HG03025 (cell line): ENCODE data around the gene IRX6.

Experiments used
- ATAC-seq: cut with Tn5 transposase; IDR thresholded peaks from one replicate; pipeline ENCODE4 v1.9.1; 2021; ENCODE audit warnings: mild to moderate bottlenecking, moderate library complexity; ENCODE audit not compliant: unreplicated experiment, low FRiP score

The IRX6 gene

DNA sequence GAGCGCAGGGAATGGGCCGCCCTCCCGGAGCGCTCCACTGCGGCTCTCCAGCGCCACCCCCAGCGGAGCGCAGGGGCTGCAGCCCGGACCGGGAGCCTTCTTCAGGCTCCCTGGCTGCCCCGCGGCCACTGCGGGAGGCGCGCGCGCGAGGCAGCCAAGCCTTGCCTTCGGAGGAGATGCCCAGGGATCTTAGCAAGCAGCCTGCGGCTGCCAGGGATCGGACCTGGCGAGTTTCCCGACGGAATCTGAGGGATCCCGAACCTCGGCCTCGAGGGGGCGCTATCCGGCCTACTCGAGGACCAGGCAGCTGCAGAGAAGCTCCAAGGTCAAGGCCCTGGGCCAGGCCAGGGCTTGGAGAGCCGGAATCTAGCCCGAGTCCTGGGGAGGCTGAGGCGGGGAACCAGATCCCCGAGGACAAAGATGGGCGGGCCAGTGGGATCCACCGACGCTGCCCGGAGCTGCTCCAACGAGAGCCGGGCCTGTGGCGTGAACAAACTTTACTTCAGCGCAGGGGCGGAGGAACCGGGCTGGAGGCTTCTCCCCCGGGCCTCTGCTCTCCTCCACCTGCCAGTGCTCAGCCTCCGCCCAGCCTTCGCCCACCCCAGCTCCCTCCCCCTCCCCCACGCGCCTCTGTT is at the start of gene IRX6:
TSS of gene IRX6 (plus strand) at position 567 of the 635 bp plus-strand sequence. CDS start 889 bp downstream, outside the sequence.
- ATAC-seq = no peak

DNA sequence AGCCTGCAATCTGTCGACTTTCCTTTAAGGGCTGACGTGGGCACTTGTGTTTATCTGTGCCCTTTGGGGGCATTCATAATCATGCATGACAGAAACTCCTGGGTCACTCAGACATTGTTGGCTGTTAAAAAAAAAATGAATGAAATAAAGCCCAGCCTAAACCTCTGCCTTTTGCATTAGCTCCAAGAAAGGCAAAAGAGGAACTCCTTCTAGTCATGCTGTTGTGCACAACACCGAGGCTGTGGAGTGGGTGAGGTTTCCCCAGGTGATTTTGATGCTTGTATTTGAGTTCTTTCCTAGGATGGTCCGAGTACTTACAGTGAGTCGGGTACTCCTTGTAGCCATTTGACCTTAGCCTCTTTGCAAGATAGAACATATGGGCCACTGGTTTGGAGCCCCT is 49.6 kb upstream of the IRX6 start:
- ATAC-seq = no peak

DNA sequence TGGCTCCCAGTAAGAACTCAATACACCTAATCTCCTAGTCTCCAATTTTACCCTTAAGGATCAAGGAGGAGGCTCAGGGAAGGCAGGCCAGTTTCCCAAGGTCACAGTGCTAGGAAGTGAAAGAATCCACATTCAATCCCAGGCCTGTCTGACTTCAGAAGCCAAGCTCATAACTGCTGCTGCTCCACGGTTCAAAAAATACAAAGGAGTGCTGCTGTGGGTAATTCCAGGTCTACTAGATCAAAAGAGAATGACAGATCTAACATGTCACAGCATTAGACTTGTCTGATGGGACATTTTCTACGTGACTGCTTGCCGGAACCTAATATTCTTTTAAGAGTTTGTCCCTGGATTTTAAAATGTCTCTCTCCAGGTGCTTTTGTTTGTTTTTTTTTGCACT is 48.8 kb upstream of the IRX6 start:
- no peak for ATAC-seq

DNA sequence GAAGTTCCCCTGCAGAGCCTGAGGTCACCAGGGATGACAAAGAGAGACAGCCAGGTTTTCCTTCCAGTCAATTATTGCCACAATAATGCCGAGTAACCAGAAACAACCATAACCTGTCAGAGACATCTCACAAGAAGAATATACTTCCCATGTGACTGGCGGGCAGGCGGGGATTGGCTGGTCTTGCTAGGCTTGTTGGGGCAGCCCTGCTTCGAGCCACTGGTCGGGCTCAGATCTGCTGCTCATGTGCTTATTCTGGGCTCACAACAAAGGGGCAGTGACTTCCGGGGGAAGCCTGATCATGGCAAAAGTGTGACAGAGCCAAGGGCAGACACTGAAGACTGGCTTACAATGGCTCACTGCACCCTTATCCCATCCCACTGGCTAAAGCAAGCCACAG is 48.1 kb upstream of the IRX6 start:
- ATAC-seq = no peak

DNA sequence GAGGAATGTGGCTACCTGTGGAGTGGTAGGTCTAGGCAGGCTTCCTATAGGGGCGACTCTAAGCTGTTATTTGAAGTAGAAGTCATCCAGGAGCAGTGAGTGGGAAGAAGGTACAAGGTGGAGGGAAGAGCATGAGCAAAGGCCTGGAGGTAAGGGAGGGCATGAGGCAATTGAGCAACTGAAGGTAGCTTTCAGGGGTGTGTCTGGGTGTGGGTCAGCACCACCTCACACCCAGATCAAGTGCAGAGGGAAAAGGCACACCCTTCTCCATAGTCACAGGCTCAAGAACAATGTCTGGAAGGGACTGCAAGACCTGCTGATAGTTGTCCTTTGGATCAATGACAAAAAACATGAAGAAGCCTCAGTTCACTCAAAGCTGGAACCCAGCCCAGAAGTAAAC is 46.5 kb upstream of the IRX6 start:
- ATAC-seq = no peak

DNA sequence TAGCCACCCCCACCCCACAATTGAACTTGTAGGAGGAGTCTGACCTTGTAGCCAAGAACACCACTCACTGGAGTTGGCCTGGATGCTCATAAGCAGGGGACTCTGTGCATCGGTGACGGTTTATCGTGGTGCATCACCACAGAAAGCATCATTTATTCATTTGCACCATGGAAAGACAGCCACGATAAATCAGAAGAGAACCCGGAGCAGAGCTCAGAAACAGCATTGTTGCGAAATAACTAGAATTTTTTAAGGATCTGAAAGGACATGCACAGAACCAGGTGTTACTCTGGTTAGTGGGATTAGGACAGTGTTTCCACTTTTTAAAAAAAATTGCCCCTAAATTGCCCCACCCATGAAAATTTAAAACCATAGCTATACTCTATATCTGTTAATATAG is 44.4 kb upstream of the IRX6 start:
- no peak for ATAC-seq

DNA sequence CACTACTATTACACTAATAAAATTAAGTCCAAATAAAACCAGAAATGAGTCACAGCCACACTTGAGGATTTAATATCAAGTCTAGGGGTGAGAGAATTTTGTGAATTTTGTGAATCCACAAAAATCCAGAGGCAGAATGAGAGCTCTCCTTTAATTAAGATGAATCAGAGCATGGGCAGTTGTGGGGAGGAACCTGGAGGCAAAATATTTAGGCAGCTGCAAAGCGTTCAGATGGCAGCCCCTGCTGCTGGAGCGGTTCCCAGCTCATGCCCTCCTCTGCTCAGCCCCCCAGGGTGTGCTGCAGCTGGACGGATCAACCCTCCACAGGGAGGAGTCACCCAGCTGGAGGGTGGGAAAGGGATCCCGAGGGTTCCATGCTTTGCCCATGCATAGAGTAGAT is 43.4 kb upstream of the IRX6 start:
- no peak for ATAC-seq

DNA sequence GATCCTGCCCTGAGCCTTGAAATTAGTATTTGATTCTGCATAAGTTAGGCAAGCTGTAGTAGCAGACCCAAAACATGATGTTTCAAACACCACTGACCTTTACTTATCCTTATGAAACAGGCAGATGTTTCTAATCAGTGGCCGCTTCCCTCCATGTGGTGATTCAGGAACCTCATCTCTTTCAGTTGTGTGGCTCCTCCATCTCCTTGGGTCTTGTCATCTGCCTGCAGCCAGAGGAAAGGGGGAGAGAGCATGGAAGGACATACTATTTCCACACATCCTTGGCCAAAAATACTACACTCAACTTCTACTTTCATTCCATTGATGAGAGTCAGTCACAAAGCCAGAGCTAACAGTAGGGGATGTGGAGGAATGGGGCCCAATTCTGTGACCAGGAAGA is 41.6 kb upstream of the IRX6 start:
- ATAC-seq = no peak

DNA sequence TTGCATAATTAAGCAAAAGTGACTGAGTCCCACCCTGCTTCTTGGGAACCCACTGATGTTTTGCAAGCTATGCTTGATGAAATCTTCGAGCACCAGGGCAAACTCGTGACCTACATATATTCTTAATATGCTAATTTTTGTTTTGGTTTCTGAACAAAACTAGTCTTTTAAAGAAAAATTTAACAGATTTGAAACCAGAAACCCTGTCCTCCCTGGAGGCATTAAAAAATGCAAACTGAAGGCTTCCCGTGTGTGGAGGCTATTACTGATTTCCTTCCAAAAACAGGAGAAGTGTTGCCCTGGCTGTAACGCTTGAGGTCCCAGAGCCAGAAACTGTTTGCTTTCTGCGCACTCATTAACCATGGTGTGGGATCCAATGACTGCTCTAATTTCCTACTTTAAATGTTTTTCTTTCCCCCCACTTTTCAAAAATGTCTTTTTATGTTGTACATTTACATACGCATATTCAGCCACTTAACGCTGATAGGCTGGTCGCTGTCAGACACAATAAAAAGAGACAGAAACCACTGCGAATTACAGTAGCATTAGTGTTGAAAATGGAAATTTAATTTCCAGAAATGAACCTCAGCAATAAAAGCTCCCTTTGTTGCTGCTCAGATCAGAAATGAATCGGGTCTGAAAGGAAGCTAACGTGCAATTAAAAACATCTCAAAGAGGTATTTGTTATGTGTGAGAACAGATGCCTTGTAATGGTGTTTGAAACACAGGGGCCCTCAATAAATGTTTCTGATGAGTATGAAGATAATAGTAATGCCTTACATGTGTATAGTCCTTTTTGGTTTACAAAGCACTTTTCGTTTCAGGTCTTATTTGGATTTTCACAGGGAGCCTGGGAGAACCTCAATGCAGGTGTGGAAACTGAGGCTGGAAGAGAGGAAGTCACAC is 39.9 kb upstream of the IRX6 start:
- ATAC-seq = no peak

DNA sequence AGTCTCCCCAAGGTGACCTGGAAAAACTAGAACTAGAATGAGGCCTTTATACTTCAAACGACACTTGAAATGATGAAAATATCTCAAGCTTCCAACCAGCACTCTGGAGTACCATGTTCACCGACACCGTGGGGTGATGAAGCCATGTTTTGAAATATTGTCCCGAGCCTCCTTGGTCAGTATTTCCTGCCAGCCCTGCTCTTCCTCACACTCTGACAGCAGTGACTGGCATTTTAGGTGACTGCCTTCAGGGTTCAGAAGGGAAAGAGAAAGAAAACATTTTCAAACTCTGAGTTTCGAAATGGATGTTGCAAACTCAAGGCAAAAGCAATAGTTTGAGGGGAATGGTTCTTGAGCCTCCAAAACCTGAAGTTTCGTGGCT is 39.3 kb upstream of the IRX6 start:
- ATAC-seq = no peak

DNA sequence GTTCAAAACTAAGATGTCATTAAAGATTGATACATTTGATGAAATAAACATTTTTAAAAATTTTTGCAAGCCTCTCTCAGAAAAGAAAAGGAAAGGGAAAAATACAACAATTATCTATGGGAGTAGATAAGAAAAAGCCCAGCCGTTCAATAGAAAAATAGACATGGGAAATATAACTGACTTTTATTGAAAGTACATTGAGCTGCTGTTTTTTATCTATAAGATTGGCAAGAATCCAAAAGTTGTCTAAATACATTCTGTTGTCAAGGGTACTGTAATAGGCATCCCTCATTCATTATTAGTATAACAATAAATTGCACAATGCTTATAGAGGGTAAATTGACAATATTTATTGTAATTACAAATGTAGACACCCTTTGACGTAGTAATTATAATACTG is 38.4 kb upstream of the IRX6 start:
- ATAC-seq = no peak

DNA sequence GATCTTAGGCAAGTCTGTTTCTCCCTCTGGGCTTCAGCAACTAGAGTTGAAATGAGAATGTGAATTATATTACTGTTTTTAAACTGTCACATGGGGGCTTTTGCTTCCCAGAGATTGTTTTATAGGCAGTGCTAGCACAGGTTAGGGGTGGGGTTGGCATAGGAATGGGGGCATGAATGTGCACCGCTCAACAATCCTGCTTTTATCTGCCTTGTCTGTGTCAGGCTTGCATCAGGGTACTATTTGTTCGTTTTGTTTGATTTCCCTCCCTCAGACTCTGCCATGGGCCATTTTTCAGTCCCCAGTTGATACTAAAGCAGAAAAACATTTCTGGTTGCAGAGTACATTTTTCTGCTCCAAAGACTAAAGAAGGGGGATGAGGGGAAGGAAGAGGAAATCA is 34.6 kb upstream of the IRX6 start:
- ATAC-seq = no peak

DNA sequence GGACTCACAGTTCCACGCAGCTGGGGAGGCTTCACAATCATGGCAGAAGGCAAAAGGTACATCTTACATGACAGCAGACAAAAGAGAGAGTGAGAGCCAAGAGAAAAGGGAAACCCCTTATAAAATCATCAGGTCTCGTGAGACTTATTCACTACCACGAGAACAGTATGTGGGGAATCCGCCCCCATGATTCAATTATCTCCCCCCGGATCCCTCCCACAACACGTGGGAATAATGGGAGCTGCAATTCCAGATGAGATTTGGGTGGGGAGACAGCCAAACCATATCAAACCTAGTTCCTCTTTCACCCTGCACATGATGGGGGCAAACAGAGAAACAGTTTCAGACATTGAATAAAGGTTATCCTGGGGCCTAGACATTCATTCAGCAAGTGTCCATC is 32.2 kb upstream of the IRX6 start:
- no peak for ATAC-seq

DNA sequence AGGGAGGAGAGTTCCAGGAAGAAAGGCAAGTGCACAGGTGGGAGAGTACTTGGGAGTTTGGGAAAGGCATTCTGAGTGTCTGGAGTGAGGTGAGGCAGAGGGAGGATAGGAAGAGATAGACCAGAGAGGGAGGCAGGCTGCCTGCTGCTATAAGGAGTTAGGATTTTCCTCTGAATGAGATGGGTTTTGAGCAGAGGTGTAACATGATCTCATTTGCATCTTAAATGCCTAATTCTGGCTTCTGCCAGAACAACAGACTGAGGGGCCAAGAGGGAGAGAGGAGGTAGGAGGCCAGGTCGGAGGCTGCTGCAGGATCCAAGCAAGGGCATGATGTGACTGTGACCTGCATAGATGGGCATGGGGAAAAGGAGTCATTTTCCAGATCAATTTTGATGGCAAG is 31.5 kb upstream of the IRX6 start:
- ATAC-seq = no peak

DNA sequence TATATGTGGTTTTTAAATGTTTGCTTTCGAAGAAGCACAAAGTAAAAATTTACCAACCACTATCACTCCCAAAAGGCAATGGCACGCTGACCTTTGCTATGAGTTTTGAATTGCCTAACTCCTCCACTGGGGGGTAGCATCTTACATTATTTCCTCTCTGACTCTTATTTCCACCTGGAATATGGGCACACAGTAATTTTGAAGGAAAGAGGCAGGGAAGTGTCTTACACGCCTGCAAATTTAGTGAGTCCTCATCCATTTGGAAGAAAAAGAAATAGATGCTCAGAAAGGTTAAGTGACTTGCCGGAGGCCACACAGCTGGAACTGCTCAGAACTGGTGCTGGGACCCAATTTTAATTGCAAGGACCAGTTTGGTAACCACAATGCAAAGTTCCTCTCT is 29.9 kb upstream of the IRX6 start:
- ATAC-seq = no peak

DNA sequence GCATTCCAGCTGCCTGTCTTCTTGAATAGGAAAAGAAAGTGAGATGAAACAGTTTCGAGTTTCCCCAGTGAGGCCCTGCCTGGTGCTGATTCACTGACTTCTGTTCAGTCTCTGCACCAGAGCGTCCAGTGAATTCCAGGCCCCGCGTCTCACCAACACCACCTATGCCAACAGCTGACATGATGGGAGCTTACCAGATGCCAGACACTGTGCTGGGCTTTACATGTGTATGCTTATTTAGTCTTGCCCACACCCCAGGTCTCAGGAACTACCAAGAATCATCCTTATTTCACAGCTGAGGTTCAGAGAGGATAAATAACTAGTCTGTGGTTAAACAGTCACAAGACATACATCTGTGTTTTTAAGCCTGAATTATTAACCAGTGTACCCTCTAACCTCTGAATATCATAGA is 29.1 kb upstream of the IRX6 start:
- no peak for ATAC-seq

DNA sequence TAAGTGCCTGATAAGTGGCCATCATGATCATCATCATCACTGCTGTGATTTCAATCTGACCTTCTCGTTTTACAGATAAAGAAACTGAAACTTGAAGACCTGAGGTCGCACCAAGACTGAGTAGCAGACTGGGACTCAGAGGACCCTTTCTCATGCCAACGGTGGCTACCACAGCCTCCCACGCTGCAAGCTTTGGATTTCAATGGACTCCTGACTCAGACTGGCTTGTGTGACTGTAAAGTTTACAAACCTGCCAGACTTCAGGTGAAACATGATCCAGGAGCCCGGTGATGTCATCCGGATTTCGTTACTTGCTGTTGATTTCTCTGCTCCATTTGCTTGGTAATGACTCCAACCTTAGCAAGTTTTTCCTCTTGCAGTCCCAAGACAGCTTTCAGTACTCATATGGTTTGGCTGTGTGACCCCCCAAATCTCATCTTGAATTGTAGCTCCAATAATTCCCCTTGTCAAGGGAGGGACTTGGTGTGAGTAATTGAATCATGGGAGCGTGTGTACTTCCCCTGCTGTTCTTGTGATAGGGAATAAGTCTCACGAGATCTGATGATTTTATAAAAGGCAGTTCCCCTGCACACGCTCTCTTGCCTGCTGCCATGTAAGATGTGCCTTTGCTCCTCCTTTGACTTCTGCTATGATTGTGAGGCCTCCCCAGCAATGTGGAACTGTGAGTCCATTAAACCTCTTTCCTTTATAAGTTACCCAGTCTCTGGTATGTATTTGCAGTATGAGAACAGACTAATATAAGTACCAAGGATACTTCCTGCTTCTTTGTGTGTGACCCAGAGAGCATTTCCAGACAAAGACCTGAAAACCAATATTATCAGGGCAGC is 26.7 kb upstream of the IRX6 start:
- no peak for ATAC-seq

DNA sequence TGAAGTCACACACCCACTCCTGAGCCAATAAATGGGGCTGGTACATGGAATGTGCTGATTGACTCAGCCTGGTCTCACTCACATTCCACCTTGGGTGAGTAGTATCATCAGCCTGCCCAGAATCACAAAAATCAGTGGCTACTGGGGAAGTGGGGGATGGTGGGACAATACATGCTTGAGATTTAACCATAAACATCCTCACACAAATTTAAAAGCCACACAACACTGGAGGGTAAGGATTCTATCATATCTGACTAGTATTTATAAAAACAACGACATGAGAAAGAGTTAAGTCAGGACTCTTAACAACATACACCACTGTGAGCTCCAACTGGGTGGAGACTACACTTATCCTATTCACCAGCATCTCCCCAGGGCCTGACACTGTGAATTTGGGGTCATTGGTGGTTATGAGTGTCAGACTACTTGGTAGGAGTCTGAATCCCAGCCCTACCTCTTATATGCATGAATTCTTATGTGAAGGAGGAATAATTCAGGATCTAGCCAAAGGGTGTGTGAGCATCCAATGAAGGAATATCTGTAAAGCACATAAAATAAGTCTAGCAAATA is 26.0 kb upstream of the IRX6 start:
- no peak for ATAC-seq

DNA sequence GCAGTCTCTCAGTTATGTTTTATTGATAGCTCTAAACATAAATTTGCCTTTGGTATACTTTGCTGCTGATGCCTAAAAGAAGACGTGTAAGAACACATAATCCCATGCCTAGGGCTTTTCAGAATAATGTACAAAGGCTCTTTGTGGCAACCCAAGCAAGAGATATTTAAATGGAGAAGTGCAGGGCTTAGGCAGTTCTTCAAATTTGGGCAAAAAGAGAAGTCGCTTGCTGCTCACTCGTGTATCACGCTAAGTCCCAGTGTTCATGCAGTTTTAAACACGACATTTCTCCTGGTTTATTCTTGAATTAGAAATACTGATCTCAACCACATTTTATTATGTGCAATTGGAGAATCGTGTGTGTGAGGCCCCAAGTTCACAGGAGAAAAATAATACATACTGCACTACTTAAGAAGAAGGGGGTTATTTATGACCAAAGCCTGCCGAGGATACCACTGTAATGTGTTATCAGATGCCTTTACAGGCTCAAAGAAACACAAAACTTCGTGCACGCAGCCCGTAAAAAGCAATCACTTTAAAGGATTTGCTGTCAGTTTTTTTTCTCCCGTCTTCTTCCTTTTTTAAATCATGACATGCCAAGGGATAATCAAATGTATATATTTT is 22.5 kb upstream of the IRX6 start:
- no peak for ATAC-seq

DNA sequence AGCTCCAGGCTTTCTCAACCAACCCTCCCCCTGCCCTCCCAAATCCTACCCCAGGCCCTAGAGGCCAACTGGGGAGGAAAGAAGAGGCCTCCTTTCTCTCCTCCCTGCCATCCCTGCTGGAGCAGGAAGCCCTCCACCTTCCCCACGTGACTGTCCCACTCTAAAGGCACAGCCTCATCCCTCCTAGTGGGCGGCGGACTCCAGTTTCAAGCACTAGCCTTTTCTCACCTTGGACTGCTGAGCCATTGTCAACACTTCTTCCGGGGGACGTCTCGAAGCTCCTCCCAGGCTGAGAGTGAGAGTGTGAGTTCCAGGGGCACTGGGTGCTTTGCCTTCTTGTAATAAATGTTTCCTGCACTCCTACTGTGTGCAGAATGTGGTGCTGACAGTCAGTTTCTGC is 21.4 kb upstream of the IRX6 start:
- no peak for ATAC-seq
